Activated naive CD4-positive, alpha-beta T cell treated with anti-CD3 and anti-CD28 coated beads, Interleukin-2, amount 50 U/mL, for 16 hours (primary cell): ENCODE measurements around the gene FAM163B.
"Not testable (repeated sequence)": the region's sequence is repeated elsewhere in the genome, so short reads cannot be mapped to it uniquely, and the experiment has no call there.

Experiments used
- DNase-seq: peaks from one replicate; pipeline ENCODE4 v3.0.0-alpha.2; 2020

FAM163B gene

GRCh38 chr9:133638711-133639110 lies 29.5 kb upstream of the FAM163B start:
- DNase-seq: no peak

- DNase-seq: no peak
Observed at GRCh38 chr9:133638076-133638475, 28.9 kb upstream of the FAM163B start.

- no peak for DNase-seq
Observed at GRCh38 chr9:133637451-133638055, 28.4 kb upstream of the FAM163B start.

DNA sequence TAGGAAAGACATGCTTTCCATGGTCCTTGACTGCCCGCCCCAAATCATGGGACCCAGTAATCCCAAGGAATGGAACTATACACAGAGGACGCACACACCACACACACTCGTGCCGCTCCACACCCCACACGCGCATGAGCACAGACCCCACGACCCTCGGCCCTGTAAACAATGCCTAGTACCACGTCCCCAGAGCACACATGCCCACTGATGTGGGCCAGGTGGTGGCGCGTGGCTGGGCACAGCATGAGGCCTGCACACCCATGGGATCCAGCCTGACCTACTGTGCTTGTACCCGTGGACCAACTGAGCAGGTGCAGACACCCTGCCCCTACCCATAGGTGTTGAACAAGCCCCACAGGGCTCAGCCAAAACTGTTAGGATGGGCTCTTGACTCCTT lies 27.7 kb upstream of the FAM163B start:
- no peak for DNase-seq

DNA sequence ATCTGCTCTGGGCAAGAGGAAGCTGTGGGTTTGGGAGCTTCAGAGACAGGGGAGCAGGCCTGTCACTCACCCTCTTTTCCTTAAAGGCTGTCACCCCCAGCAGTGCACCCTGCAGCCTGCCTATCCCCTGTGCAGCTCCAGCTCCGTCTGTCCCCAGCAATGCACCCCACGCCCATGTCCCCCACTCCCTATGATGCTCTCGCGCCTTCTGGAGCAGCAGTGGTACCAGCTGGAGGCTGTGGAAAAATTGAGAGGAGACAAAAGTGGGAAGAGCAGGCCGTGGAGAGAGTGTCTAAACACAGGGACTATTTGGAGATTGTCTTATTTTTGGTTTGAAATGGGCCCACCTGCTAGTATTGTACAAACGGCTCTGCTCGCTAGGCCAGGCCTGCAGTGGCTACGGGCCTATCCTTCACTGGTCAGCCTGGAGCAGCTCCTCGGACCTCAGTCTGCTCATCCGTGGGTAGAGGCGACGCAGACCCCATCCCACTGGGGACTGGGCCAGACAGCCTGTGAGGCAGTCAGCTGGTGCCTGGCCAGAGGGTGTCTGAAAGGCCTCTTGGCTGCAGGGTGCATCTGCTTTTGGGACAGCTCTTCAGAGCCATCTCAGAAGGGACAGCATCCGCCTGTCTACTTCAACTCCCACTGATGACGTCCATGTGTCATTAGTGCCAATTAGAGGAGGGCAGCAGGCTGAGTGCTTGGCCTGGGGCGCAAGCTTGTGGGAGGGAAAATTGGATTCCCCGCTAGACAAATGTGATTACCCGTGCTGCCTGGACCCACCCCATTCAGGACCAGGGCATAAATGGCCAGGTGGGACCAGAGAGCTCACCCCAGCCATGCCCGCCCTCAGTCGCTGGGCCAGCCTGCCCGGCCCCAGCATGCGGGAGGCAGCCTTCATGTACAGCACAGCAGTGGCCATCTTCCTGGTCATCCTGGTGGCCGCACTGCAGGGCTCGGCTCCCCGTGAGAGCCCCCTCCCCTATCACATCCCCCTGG lies 26.6 kb upstream of the FAM163B start, which contains the start of gene DBH:
Gene DBH (plus strand): TSS at position 831 of the 999 bp plus-strand sequence. CDS start 9 bp downstream, at position 840.
- DNase-seq: no peak

DNA sequence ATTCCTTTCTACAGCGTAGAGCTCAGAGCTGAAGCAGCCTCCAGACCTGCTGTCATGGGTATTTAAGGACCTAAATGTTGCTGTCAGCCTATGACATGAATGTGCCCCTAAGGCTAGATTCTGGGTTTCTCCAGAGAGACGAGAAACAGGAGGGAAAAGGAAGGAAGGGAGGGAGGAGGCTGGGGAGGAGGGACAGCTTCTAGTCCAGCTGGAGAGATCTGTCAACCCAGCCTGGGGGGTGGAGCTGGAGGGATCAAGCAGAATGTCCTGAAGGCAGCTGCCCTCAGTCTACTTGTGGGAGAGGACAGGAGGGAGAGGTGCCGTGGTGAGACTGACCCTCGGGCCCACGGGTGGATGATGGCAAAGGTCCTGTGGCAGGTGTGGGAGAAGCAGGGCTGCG lies 25.9 kb upstream of the FAM163B start:
- no peak for DNase-seq

GRCh38 chr9:133634081-133634691 lies 25.0 kb upstream of the FAM163B start:
- no peak for DNase-seq

GRCh38 chr9:133633681-133634080 lies 24.5 kb upstream of the FAM163B start:
- no peak for DNase-seq

- DNase-seq: no peak
Observed at GRCh38 chr9:133632806-133633680, 23.9 kb upstream of the FAM163B start.

DNA sequence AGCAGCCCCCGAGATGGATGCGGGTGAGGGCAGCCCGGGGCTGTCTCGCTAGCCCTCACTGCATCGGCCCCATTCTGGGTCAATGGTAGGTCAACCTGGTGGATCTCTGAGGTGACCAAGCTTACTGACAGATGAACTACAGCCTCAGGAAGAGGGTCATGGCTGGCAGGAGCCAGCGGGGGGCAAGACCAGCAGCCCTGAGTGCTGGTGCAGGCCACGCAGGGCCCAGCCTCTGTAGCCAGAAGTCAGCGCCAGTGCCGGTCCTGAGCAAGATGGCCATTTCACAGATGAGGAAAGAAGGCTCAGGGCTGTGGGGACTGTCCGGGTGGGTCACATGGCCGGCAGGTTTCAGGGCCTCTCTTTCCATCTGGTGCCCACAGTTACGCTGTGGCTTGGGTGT lies 21.9 kb upstream of the FAM163B start:
- no peak for DNase-seq

DNA sequence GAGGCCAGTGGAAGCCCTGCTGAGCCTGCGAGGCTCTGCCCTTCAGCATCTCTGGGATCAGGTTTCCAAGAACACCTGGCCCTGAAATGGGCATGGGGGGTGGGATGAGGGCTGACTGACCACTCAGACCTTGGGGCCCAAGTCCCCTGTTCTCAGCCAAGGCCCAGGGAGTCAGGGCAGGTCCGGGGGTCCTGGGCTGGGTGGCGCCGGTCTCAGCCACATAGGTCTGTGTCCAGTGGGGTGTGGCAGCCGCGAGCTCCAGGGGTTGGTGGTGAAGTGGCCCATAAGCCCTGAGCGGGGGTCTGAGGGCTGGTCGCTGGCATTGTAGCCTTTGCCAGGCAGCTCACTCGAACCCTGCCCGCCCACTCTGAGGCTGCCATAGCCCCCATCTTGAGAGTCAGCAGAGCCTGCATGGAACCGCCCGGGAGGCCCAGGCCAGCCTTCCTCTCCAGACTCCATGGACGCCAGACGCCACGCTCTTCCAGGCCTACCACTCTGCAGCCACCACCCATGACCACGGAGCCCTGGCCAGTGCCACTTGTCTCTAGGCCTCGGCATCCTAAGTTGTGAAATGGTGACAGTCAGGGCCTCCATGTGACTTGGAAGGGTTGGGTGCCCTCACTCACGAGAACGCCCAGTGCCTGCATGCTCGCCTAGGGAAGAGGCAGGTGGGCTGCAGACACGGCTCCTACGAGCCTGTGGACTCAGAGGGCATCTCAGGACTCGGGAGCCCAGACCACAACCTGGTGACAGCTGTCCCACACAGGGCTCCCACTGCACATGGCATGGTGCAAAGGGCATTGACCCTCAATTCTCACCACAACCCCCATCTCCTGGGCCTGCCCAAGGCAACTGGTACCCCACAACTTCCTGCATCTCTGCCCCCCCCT lies 20.3 kb upstream of the FAM163B start:
- no peak for DNase-seq

DNA sequence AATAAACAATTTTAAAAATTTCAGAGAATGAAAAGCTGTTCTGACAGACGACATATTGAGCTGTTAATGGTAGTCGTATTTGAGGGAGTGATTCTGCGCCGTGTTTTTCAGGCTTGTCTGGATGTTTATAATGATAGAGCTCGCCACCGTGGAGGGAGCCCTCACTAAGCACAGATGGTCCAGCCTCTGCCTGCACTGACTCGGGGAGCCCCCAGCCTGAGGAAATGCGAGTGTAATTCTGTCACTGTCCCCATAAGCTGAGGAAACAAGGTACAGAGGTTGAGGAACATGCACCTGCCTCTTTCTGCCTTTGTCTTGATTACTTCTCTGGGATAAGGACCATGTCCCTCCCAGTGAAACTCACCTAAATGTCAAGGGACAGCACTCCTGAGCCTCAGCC lies 19.6 kb upstream of the FAM163B start:
- no peak for DNase-seq

- no peak for DNase-seq
Observed at GRCh38 chr9:133627341-133627740, 18.2 kb upstream of the FAM163B start.

DNA sequence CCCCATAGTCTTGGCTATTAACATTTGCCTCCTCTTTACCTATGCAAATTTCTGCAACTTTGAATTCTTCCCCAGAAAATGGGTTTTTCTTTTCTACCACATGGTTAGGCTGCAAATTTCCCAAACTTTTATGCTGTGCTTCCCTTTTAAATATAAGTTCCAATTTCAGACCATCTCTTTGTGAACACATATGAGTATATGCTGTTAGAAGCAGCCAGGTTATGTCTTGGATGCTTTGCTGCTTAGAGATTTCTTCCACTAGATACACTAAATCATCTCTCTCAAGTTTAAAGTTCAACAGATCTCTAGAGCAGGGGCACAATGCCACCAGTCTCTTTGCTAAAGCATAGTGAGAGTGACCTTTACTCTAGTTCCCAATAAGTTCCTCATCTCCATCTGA lies 16.8 kb upstream of the FAM163B start:
- DNase-seq: not testable (repeated sequence)

DNA sequence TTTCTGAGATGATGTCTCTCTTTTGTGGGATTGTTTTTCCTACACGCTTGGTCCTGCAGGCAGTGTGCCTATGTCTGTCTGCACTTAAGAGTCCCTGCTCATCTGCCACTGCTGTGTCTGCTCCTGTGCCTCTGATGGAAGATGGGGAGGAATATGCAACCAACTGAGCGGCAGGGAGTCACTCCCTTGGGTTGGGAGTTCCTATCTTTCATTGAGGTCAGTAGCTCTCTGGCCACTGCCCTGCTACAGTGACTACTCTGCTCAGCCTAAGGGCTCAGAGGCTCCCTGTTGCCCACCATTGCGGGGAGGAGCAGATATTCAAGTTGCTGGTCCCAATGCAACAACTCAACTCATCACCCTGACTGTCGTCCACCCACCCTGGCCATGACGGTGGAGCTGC lies 13.4 kb upstream of the FAM163B start:
- no peak for DNase-seq

DNA sequence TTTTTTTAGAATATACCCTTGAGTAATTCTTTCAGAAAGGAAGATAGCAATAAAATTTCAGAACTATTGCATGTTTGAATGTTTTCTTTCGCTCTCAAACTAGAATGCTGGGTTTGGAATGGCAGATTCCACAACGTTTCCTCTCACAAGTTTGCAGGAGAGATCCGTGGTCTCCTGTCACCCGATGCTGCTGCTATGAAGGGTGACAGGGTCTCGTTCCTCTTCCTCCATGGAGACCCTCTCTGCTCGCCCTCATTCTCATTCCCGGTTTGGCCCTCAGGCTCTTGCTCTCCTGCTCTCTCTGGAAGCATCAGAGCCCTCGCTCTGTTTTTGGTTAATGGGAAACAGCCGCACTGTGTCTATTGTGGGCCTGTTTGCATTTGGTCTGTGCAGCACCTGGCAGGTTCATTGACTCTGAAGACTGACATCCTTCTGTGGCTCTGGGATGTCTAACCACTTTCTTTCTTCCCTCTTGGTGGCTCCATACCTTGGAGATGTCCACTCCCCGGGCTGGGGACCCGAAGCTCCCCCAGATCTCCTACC lies 12.6 kb upstream of the FAM163B start:
- DNase-seq: no peak

DNA sequence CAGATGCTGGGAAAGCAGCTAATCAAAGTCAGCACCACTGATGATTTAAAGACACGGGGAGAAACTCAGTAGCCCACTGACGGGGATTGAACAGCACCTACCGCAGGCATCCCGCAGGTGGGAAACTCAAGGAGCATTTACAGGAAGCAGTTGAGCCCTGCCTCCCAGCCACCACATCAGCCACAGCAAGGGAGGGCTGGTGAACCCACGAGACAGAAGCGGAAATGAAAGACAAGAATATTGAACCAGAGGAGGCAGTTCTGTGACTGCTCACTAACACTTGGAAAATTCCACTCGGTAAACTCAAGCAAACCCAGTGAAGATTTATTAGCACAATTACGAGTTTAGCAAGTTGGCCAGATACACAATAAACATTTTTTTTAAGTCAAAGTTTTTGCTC lies 10.6 kb upstream of the FAM163B start:
- DNase-seq: peak; percentile 25

DNA sequence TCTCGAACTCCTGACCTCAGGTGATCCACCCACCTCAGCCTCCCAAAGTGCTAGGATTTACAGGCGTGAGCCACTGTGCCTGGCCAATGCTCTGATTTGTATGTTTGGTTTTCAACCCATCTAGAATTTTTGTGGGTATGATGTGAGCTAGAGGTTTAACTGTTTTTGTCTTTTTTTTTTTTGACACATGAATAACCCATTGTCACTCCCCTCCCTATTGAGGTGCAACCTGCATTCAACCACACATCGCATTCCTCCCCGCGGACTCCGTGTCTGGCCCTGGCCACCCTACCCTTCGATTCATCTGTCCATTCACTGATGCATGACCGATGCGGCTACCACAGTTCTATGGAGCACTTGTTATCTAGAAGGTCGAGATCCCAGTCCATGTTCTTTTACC lies 9.5 kb upstream of the FAM163B start:
- no peak for DNase-seq

GRCh38 chr9:133616643-133617405 lies 7.6 kb upstream of the FAM163B start:
- no peak for DNase-seq

DNA sequence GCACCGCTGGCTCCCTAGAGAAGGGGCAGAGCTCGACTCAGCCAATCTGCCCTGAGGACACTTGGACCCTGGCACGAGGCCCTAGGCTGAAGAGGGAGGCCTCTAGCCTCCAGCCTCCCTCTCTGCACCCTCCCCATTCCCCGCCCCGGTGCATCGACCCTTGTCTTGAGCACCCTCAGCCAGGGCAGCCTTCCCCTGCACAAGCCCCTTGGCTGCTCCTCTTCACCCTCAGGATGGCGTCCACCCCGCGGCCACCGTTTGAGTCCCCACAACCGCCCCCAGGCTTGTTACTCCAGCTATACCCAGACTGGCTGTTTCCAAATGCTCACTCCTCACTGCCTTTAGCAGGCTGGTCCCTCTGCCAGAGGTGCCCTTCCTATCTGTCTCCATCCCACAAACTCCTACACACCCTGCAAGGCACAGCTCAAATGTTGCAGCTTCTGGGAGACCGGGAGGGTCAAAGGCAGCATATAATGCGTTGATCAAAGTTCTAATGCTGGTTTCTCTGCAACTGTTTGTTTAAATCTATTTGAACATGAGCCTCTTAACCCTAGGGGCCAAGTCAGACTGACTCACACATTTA lies 6.5 kb upstream of the FAM163B start:
- no peak for DNase-seq
